ENCODE data around the gene FBXL4.

FBXL4 gene

GRCh38 chr6:98836962-98837944 lies 110.5 kb downstream of the FBXL4 start:
- Histone ChIP-seq H3K4me3 (ENCODE audit: low read depth, low read length) (no peak overlapping the region), H3K27me3 (replicated peaks) (peaks cover 87% of the 10 kb centered on the region), H3K27ac (no peak overlapping the region), H3K36me3 (replicated peaks) (no peaks in the 10 kb centered on the region)
- no peak for TF ChIP-seq CTCF (IDR thresholded peaks at IDR 0.05; ENCODE audit: low read depth, low read length, missing control alignments)
- DNase-seq = no peak
- in situ Hi-C loops (cut with HindIII; ENCODE audit: low pct_ligation_motif_present, low sequenced_read_pairs) = no loop called here

GRCh38 chr6:98836025-98836961 lies 111.5 kb downstream of the FBXL4 start:
- no peak for DNase-seq
- Histone ChIP-seq H3K4me3 (ENCODE audit: low read depth, low read length) (no peak overlapping the region), H3K27ac (no peak overlapping the region), H3K36me3 (replicated peaks) (no peaks in the 10 kb centered on the region), H3K27me3 (replicated peaks) (peaks cover 87% of the 10 kb centered on the region)
- in situ Hi-C loops (cut with HindIII; ENCODE audit: low pct_ligation_motif_present, low sequenced_read_pairs) = no loop called here
- TF ChIP-seq CTCF (IDR thresholded peaks at IDR 0.05; ENCODE audit: low read depth, low read length, missing control alignments) = no peak

GRCh38 chr6:98835149-98836024 lies 112.4 kb downstream of the FBXL4 start:
- no peak for DNase-seq
- Histone ChIP-seq H3K27ac (no peak overlapping the region), H3K4me3 (ENCODE audit: low read depth, low read length) (peak overlapping the region; percentile 53), H3K36me3 (replicated peaks) (no peaks in the 10 kb centered on the region), H3K27me3 (replicated peaks) (peaks cover 87% of the 10 kb centered on the region)
- no peak for TF ChIP-seq CTCF (IDR thresholded peaks at IDR 0.05; ENCODE audit: low read depth, low read length, missing control alignments)
- in situ Hi-C loops (cut with HindIII; ENCODE audit: low pct_ligation_motif_present, low sequenced_read_pairs) = no loop called here

GRCh38 chr6:98834060-98835031 lies 113.4 kb downstream of the FBXL4 start, which contains the start of gene POU3F2:
Gene POU3F2, plus strand, starts transcription at chr6:98834574. Its CDS starts 300 bp downstream, at chr6:98834874.
- Histone ChIP-seq H3K27ac (no peak within 1 kb of the TSS), H3K36me3 (replicated peaks) (no peaks in the 10 kb centered on the region), H3K4me3 (ENCODE audit: low read depth, low read length) (peak within 1 kb of the TSS; percentile 53), H3K27me3 (replicated peaks) (peaks cover 80% of the 10 kb centered on the region)
- in situ Hi-C loops (cut with HindIII; ENCODE audit: low pct_ligation_motif_present, low sequenced_read_pairs) = no loop called here
- DNase-seq = peak; percentile 41
- TF ChIP-seq CTCF (IDR thresholded peaks at IDR 0.05; ENCODE audit: low read depth, low read length, missing control alignments) = no peak

Data from brain microvascular endothelial cell (primary cell).